Caco-2 (cell line): Measurements from ENCODE around the gene F12. TPM values are rescaled to one million over a fixed set of nuclear protein-coding genes. Genes with fewer than 3 reads are reported as not detected.

Source experiments
- BruUV-seq: library from RNA; stranded (reverse); fragments of 400-500 nt; replicated peaks from 2 replicates; lab custom pipeline; 2021; lab: Mats Ljungman, UMichigan
- CTCF ChIA-PET: fragments of 300-600 bp; sonication (Branson Sonifier 250); formaldehyde crosslinking; loops from one replicate; lab custom pipeline; 2022; ENCODE audit warnings: antibody characterized with exemption; lab: Charles Lee
- POLR2A ChIA-PET: fragments of 300-600 bp; sonication (Branson Sonifier 250); formaldehyde crosslinking; loops from one replicate; lab custom pipeline; 2022; ENCODE audit warnings: antibody characterized with exemption; lab: Charles Lee
- DNase-seq, 2 experiments: peaks; one replicate each; pipeline versions ENCODE4 v3.0.0 to v3.0.0-alpha.2; 2020 to 2022
- H3K27me3 ChIP-seq: replicated peaks from 2 replicates; pipeline ENCODE4 v1.6.0; 2011; ENCODE audit warnings: low read length; ENCODE audit not compliant: control insufficient read depth, insufficient read depth
- H3K36me3 ChIP-seq: 2 replicates; pipeline ENCODE4 v1.5.1; 2011; ENCODE audit warnings: low read length; ENCODE audit not compliant: control insufficient read depth, insufficient read depth
- H3K4me1 ChIP-seq: fragments of 250-450 bp; sonication (Bioruptor Pico); 2 replicates; pipeline ENCODE4 v1.5.1; 2020; ENCODE audit warnings: mild to moderate bottlenecking
- H3K4me3 ChIP-seq: 2 replicates; pipeline ENCODE4 v1.5.1; 2011; ENCODE audit warnings: low read depth, mild to moderate bottlenecking, control low read depth, low read length
- H3K9me3 ChIP-seq: fragments of 250-450 bp; sonication (Bioruptor Pico); 2 replicates; pipeline ENCODE4 v1.5.1; 2020; ENCODE audit warnings: mild to moderate bottlenecking, moderate library complexity
- H3K27ac Mint-ChIP-seq: one replicate; pipeline ENCODE4 v1.8.0; 2022; ENCODE audit warnings: mixed read lengths; ENCODE audit not compliant: unreplicated experiment
- H3K27me3 Mint-ChIP-seq: one replicate; pipeline ENCODE4 v1.8.0; 2022; ENCODE audit warnings: mixed read lengths; ENCODE audit not compliant: insufficient read depth, unreplicated experiment
- H3K36me3 Mint-ChIP-seq: one replicate; pipeline ENCODE4 v1.8.0; 2022; ENCODE audit warnings: mild to moderate bottlenecking, mixed read lengths; ENCODE audit not compliant: insufficient read depth, unreplicated experiment
- H3K4me1 Mint-ChIP-seq: one replicate; pipeline ENCODE4 v1.8.0; 2022; ENCODE audit warnings: low read depth, mixed read lengths; ENCODE audit not compliant: unreplicated experiment
- H3K4me3 Mint-ChIP-seq: one replicate; pipeline ENCODE4 v1.8.0; 2022; ENCODE audit warnings: mild to moderate bottlenecking, moderate library complexity, mixed read lengths; ENCODE audit not compliant: unreplicated experiment
- H3K9me3 Mint-ChIP-seq: one replicate; pipeline ENCODE4 v1.8.0; 2022; ENCODE audit warnings: mixed read lengths; ENCODE audit not compliant: unreplicated experiment
- intact Hi-C: fragments of 100-400 bp; cut with micrococcal nuclease; formaldehyde crosslinking; loops from one replicate; pipeline ENCODE4 v1.10.0; 2022; ENCODE audit not compliant: unreplicated experiment
- total RNA-seq: library from RNA; stranded (reverse); gene quantifications from 2 replicates; pipeline ENCODE4 v1.2.3, GENCODE V29; 2022
- TF ChIP-seq, protein P1 (sequence below), 2 experiments: fragments of 200-600 bp in 1 of 2; IDR thresholded peaks; 1 replicate in 1 of 2; 2 replicates in 1 of 2; pipeline versions ENCODE4 v1.5.1 to v1.8.0; 2011 to 2022; ENCODE audit warnings: antibody characterized with exemption in 1 of 2, control low read depth in 1 of 2, inconsistent platforms in 1 of 2, low read depth in 1 of 2, low read length in 1 of 2, mild to moderate bottlenecking in 1 of 2, moderate library complexity in 1 of 2; ENCODE audit not compliant: insufficient read depth in 1 of 2, severe bottlenecking in 1 of 2, unreplicated experiment in 1 of 2

Gene F12
- total RNA-seq, 1 experiment from 2014 or later, result 13.3 TPM

DNA sequence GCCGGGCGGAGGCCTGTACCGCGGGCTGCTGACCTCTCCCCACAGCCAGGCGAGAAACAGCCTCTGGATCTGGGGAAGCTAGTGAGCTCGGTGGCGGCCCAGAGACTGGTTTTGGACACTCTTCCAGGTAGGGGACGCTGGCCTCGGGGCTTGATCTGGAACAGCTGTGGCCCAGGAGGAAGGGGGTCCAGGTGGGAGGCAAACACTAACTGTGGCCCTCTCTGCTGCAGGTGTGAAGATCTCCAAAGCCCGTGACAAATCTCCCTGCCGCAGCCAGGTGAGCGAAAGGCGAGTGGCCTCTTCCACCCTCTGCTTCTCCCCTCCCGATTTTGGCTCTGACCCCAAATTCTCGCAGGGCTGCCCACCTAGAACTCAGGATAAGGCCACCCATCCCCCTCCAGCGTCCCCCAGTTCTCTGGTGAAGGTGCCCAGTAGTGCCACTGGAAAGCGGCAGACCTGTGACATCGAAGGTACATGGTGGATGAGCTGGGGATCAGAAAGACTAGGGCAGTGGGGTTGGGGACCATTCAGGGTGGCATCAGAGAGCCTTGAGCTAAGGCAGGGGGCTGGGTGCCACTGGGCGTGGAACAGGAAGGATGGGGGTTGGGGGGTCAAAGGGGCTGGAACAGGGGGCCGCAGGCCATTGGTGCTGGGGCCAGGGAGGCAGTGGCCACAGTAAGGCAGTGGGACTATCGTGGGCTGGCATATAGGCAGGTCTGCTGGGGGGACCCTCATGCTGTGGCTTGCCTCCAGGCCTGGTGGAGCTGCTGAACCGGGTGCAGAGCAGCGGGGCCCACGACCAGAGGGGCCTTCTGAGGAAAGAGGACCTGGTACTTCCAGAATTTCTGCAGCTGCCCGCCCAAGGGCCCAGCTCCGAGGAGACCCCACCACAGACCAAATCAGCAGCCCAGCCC lies 38.0 kb downstream of the F12 start:
- ChIA-PET POLR2A (interaction anchor here (0.5 to 2.6 kb wide), 10 partner anchors 8 to 126 kb away, joined by 3 to 23 read pairs (median 7); partner anchors contain the start of genes GRK6, LMAN2 and PDLIM7), CTCF (interaction anchor here (0.5 to 2.7 kb wide), 27 partner anchors 8 to 145 kb away, joined by 3 to 92 read pairs (median 7); partner anchors contain the start of genes GRK6, LMAN2, PDLIM7 and PRR7)
- intact Hi-C loops, result loop anchor here (2.0 kb wide), 2 partner anchors 19 to 21 kb away; partner anchors contain the start of gene LMAN2
- H3K27me3 ChIP-seq, result no peaks in the 10 kb centered on the region
- TF ChIP-seq, protein P1, sequence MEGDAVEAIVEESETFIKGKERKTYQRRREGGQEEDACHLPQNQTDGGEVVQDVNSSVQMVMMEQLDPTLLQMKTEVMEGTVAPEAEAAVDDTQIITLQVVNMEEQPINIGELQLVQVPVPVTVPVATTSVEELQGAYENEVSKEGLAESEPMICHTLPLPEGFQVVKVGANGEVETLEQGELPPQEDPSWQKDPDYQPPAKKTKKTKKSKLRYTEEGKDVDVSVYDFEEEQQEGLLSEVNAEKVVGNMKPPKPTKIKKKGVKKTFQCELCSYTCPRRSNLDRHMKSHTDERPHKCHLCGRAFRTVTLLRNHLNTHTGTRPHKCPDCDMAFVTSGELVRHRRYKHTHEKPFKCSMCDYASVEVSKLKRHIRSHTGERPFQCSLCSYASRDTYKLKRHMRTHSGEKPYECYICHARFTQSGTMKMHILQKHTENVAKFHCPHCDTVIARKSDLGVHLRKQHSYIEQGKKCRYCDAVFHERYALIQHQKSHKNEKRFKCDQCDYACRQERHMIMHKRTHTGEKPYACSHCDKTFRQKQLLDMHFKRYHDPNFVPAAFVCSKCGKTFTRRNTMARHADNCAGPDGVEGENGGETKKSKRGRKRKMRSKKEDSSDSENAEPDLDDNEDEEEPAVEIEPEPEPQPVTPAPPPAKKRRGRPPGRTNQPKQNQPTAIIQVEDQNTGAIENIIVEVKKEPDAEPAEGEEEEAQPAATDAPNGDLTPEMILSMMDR (IDR thresholded peaks at IDR 0.05; ENCODE audit: insufficient read depth in 1 of 2, low read depth in 1 of 2, low read length in 1 of 2, severe bottlenecking in 1 of 2, unreplicated experiment in 1 of 2), result no peak
- H3K4me1 ChIP-seq, result peaks cover 25% of the 10 kb centered on the region
- H3K36me3 Mint-ChIP-seq, result peaks cover 5% of the 10 kb centered on the region
- peak overlapping the region; percentile 83 for H3K4me3 Mint-ChIP-seq
- H3K36me3 ChIP-seq, result no peaks in the 10 kb centered on the region; the same call in 1 of the 2 replicates
- H3K9me3 Mint-ChIP-seq, result no peaks in the 10 kb centered on the region
- no peaks in the 10 kb centered on the region for H3K27me3 Mint-ChIP-seq
- no peaks in the 10 kb centered on the region for H3K9me3 ChIP-seq
- TSS peak; percentile 69 for BruUV-seq
- H3K4me1 Mint-ChIP-seq, result peaks cover 15% of the 10 kb centered on the region
- peak overlapping the region; percentile 59 for H3K27ac Mint-ChIP-seq
- no peak for DNase-seq
- peak overlapping the region; percentile 80 for H3K4me3 ChIP-seq

DNA sequence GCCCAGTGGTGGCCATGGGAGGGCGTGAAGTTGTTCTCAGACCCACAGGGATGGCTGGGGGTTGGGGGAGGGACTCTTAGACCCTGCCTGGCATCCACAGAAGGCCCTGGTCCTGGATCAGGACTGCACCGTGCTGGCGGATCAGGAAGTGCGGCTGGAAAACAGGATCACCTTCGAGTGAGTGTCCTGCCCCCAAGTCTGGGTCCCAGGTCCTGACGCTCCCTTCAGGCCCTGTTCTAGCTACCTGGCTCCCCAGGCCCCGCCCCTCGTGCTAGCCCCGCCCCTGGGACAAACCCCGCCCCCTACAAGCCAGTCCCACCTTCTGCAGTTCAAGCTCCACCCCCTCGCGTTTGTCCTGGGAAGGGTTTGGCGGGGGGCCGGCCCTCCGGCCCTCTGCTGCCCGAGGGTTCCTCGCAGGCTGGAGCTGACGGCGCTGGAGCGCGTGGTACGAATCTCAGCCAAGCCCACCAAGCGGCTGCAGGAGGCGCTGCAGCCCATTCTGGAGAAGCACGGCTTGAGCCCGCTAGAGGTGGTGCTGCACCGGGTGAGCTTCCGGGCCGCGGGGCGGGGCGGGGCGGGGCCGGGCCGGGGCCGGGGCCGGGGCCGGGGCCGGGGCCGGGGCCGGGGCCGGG lies 38.8 kb downstream of the F12 start:
- BruUV-seq, result no TSS peak
- no peaks in the 10 kb centered on the region for H3K9me3 Mint-ChIP-seq
- ChIA-PET CTCF (interaction anchor here (0.6 to 2.7 kb wide), 27 partner anchors 8 to 145 kb away, joined by 3 to 92 read pairs (median 7); partner anchors contain the start of genes GRK6, LMAN2, PDLIM7 and PRR7), POLR2A (interaction anchor here (0.6 to 2.6 kb wide), 12 partner anchors 8 to 358 kb away, joined by 3 to 23 read pairs (median 6); partner anchors contain the start of genes GRK6, LMAN2 and PDLIM7)
- H3K9me3 ChIP-seq, result no peaks in the 10 kb centered on the region
- intact Hi-C loops, result loop anchor here (1.0 to 2.0 kb wide), 6 partner anchors 9 to 58 kb away; partner anchors contain the start of gene LMAN2
- TF ChIP-seq, protein P1 (IDR thresholded peaks at IDR 0.05; ENCODE audit: insufficient read depth in 1 of 2, low read depth in 1 of 2, low read length in 1 of 2, severe bottlenecking in 1 of 2, unreplicated experiment in 1 of 2), result peak; percentile 68 to 89
- peaks cover 15% of the 10 kb centered on the region for H3K4me1 Mint-ChIP-seq
- H3K4me1 ChIP-seq, result peaks cover 25% of the 10 kb centered on the region
- H3K36me3 Mint-ChIP-seq, result peaks cover 5% of the 10 kb centered on the region
- H3K27ac Mint-ChIP-seq, result peak overlapping the region; percentile 59
- H3K4me3 Mint-ChIP-seq, result peak overlapping the region; percentile 83
- peak; percentile 97 for DNase-seq
- H3K27me3 ChIP-seq, result no peaks in the 10 kb centered on the region
- peak overlapping the region; percentile 80 for H3K4me3 ChIP-seq
- no peaks in the 10 kb centered on the region for H3K27me3 Mint-ChIP-seq
- H3K36me3 ChIP-seq, result no peaks in the 10 kb centered on the region; the same call in 1 of the 2 replicates
